GM19455 (cell line): Measurements from ENCODE around the gene MEP1B.

ENCODE experiments used
- ATAC-seq: cut with Tn5 transposase; IDR thresholded peaks from one replicate; pipeline ENCODE4 v1.9.1; 2021; ENCODE audit not compliant: unreplicated experiment

MEP1B gene

GRCh38 chr18:32262092-32262491 is 72.3 kb downstream of the MEP1B start:
- no peak for ATAC-seq

GRCh38 chr18:32264401-32264800 is 74.6 kb downstream of the MEP1B start:
- ATAC-seq, result no peak

- ATAC-seq, result no peak
Measured at GRCh38 chr18:32267463-32267862, 77.6 kb downstream of the MEP1B start.
